NCI-H69 (cell line): Measurements from ENCODE around the gene PTPRZ1.

Experiments used
- DNase-seq: peaks from one replicate; lab custom pipeline; 2025; lab: John Stamatoyannopoulos, UW

The PTPRZ1 gene

DNA sequence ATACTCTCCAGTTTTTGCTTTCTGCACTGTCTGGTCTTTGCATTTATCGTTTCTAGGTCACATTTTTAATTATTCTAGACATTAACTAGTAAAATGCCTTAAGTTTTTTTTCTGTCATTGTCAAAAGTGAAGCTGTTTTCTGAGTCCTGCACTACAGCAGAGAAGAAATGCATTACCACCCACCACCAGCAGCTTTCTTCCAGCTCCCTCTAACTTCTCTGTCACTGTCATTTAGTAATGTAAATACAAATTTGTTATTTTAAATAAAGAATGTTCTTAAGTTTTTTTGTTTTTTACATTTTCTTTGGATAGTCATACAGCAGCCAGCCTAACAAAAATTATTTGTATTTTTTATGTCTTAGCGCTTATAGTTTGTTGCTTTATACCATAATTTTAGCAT lies 18.8 kb downstream of the PTPRZ1 start:
- peak; percentile 12 for DNase-seq

DNA sequence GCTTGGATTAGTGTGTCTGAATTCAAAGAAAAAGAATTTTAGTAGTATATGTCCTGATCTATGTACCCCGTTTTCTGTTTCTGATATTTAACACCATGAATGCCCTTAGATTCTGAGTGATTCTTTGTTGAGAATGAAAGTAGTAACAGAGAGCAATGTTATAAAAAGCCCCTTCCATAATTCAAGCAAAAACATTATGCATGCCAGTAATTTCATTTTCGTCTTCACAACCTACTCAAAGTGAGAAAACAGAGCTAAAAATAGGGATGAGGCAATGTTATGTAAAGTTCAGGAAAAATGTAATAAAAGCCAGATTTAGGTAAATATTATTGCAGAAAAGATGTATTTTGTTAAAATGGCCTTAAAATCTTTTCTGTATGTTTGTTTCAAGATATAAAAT lies 28.1 kb downstream of the PTPRZ1 start:
- DNase-seq: no peak

DNA sequence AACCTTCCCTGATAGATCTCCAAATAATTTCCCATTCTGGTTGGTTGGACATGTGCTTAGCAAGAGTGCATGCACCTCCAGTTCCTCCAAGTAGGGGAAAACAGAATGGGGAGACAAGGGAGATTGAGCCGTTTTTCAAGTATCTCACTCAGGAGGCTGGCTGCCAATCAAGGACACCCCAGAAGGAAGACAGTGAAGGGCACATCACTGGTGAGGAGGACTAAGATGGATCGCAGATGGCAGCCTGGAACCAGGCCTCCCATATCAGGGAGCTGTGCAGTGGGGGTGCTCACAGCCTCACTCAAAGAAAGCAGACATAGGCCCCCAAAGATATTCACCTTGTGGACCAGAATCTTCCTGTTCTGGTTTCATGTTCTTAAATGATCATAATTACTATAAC lies 31.2 kb downstream of the PTPRZ1 start:
- DNase-seq: no peak

DNA sequence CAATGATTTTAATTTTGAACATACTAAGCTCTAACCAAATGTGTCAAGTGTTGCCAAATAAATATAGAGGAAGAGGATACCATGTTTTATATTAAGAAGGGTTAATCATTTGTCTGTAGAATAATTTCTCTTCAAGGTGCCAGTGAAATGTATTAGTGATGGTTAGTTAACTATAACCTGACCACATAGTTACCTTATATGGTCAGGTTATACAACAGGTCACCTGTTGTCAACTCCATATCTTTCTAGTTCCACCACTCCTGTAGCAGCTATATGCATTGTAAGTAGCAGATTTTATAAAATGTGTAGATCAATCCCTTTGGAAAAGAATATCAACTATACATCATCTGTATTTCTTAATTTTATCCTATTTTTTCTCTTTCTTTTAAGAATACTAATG lies 35.1 kb downstream of the PTPRZ1 start:
- no peak for DNase-seq

DNA sequence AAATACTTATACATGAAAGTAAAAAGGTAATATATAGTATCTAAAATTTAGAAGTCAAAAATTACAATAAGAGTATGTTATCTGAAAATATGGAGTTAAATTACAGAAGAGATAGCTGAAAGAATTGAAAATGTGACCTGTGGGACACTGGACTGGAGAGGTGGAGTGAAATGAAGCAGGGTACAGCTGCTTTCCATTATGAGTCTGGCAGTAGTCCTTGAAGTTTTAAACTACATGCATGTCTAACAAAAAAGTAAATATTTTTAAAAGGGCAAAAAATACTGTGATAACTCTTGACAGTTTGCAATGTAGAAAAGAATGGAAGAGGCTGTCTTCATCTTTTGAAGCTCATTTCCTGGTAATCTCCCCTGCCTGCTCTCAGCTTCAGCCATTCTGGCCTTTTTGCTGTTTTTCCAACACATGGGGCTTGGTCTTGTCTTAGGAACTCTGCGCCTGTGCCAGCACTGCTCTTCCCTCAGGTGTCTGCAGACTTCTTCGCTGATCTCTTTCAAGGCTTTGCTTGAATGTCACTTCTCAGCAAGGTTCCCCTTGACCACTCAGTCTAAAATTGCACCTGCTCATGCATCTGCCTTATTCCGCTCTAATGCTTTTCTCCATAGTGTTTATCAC lies 36.9 kb downstream of the PTPRZ1 start:
- peak; percentile 36 for DNase-seq

DNA sequence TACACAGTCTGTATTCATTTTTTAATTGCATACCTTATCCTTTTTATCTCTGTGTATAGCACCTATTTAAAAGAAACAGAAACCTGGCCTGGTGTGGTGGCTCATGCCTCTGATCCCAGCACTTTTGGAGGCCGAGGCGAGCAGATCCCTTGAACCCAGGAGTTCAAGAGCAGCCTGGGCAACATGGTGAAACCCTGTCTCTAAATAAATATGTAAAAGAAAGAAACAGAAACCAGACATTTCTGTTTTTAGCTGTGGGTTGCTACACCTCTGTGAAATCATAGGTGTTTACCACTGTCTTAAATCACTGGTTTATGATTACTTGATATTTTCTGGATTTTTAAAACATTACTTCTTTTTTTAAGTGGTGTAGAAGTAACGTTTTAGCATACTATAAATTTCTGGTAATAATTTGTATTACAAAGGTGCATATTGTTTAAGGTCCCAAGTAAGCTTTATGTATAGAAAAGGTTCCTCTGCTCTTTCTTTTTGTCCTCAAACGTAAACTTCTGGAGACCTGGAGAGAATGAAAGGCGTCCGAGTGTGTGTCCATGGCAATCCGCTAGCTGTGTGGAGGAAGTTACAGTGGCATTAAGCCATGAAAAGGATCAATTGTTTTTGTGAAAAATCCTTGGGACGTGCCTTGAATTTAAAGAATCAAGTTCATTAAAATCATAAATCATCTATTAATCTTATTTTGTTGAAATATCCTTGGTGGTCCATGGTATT lies 41.1 kb downstream of the PTPRZ1 start:
- DNase-seq: no peak

DNA sequence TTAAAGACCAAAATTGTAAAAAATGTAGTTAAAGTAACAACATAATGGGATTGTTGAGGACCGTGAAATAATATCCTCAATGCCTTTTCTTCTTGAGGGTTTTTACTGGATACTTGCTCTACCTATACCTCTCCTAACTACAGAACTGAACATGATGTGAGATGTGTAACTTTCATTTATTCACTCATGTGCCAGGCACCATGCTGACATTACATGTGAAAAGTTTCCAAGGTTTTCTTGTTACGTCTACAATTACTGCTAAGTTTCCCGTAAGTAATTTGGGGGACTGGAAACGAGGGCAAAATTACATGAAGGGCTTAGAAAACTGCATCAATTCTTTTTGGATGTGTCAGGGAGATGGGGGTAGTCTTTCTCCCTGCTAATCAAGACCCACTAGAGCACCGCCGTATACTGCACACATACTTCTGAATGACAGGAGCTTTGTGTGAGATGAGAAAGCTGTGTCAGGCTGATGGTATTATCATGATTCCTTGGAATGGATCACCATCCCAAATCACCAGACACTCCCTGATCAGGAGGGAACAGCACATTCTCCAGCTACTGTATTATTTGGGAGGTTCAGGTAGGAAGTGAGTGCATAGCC lies 41.8 kb downstream of the PTPRZ1 start:
- no peak for DNase-seq

DNA sequence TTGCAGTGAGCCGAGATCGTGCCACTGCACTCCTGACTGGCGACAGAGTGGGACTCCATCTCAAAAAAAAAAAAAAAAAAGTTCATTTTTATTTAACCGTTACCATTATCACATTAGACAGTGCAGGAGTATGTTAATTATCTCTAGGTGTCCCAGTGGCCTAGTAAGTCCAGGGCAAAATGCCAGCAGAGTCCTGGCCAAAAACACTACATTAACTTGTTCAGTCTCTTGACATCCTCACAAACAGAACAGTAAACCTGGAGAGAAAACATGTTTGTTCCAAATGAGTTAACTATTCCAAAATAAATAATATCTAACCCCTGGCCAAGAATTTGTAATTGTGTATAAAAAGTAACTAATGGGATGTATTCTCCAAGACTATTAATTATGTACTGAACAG lies 43.2 kb downstream of the PTPRZ1 start:
- DNase-seq: peak; percentile 68

DNA sequence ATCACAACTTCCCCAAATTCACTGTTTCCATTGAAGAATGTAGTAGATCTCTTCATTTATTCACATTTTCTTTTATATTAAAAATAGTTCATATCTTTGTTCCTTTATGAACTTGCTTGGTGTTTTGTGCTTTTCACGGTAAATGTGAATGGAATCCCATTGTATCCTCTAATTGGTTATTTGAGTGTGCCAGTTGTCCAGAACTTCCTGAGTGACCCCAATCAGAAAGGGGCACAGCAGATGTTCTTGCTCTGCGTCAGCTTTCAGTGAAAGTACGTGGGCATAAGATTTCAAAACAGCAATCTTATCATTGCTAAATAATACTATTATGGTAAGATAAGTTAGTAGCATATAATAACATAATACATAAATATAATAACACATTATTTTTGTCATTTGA lies 47.0 kb downstream of the PTPRZ1 start:
- DNase-seq: peak; percentile 65

DNA sequence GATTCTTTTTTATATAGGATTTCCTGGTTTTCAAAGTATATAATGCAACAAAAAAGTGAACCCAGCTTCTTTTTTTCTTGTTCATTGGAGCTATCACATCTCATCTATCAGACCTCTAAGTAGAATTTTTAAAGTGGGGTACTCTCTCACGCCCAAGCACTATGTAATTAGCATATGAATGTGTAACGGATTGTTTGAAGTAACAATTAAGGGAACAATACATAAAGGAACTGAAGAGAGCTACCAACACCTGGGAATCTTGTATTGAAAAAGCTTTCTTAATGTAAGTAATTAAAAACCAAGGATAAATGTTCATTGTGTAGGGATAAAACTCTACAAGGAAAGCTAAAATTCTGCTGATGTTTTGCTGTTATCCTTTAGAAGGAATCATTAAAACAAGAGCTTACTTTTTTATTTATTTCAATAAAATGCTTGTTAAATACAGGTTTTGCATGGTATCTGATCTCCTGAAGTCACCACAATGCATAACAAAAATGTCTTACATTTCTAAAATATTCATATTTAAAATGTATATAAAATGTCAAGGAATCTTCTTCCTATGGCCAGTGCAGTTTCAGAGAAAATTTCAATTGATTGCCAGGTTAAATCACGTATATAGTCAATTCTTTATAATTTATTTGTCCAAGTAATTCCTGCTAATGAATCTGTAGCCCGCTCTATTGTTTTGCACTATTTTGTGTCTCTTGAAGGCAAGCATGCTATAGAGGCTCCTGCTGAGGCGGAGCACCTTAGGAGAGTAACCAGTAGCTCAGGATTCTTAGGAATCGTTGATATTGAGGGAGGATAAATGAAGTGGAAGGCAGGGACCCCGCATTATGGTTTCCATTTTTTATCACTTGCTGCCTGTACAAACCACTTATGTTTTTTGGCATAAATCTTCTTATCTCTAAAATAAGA lies 51.6 kb downstream of the PTPRZ1 start:
- DNase-seq: peak; percentile 65

DNA sequence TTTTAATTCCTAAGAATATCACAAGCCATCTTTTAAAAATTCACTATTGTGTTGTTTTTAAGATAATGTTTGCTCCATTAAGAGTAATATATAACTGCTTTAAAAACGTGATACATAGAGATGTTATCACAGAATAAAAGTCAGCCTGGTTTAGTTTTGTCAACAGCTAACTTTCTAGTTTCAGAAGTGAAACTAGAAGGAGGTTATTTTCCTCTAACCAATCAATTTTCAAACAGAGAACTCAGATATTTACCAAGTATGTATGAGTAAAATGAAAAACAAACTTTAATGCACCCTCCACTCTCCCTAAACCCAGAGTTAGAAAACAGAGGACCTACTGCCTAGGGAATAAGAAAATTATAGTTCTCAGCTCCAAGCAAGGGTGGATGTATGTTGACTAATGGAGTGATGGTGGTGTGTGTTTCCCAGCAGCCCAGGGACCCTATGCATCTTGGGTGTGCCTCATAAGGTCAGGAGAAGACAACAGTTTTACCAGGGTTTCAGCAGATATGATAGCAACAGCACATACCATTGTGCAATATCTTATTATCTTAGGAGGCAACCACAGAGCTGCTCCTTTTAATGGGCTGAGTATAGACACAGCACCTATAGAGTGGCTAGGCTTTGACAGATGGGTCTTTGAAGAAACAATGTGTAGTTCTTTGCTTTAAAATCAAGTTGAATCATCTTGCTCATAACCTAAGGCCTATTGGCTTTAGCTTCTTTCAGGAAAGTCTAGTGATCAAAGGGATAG lies 58.4 kb downstream of the PTPRZ1 start:
- DNase-seq: peak; percentile 94

DNA sequence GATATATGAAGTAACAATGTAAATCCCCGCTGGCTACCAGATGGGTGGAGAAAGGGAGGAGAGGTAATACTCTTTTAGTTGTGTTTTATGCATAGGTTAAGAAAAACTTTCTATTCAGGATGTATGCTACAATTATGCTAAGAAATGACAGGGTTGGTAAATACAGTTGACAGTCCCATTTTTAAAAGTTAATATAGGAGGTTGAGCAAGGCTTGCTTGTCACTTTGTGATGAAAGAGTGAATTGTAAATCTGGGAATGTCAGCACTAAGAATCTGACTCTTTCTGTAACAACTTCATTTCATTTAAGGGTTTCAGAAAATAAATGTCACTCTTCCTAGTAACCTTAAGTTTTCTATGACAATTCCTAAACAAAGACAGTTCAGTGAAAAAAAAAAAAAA lies 59.8 kb downstream of the PTPRZ1 start:
- peak; percentile 93 for DNase-seq

DNA sequence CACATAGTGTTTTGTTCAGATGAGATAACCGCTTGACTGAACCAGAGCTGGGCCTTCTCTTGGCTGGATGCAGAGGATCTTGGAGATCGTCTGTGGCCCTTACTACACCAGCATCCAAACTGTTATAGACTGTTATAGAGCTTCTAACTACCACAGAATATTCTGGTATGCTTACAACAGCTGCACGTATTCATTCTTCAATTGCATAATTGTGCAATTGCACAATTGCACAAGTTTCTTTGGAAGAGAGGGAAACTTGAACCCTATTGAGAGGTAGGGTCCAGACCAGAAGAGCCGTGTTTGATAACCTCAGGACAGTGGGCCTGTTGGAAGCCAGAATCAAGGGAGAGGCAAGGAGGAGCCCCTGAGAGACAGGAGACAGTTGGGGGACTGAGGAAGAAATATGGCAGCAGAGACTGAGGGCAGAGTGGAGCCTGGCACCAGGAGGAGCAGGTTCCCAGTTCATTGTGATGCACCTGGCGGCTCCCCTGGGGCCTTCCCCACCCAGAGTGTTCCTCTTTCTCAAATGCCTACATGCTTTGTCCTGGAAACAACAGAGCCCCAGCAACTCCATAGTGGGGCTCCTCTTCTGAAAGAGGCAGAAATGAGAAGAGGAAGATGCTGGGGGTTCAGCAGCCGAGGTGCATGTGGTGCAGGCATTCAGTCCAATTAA lies 64.1 kb downstream of the PTPRZ1 start:
- DNase-seq: peak; percentile 64

DNA sequence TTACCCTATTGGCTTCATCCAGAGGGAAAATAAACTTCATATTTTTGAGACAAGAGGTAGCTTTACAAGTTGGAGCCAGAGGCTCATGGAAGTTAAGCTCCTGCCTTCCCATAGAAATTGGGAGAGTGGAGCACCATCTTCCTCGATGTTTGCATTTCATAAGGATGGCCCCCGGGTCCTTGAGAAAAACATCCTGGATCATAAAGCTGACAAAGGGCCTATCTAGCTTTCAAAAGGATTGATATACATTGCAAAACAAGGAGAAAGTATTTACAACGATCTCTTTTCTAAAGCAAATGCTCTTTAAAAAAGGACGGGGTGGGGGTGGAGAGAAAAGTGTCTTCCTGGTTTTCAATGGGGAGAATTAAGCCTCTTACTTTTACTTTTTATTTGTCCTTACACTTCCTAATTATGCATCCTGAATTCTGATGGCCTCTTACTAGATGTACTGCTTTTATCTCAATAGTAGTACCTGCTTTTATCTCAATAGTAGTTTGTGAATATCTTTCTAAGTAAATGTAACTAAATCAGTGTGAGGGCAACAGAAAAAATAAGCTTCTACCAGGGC lies 65.6 kb downstream of the PTPRZ1 start:
- peak; percentile 39 for DNase-seq

DNA sequence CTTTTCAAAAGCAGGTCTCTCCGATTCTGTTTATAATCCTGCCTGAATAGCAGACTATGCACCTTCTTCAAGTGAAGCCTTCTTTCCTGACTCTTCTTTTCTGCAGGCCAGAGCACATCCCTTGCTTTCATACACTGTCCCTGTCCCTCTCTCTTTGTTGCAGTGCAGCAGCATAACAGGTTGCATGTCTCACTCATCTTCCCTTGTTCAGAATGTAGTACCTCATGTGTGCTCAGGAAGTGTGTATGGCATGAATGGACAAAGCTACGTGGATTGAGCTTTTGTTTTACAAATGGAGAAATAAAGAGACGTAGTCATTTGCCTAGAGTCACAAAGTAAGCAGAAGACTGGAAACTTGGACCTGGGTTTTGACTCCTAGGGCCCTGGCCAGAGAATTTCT lies 68.0 kb downstream of the PTPRZ1 start:
- DNase-seq: no peak

DNA sequence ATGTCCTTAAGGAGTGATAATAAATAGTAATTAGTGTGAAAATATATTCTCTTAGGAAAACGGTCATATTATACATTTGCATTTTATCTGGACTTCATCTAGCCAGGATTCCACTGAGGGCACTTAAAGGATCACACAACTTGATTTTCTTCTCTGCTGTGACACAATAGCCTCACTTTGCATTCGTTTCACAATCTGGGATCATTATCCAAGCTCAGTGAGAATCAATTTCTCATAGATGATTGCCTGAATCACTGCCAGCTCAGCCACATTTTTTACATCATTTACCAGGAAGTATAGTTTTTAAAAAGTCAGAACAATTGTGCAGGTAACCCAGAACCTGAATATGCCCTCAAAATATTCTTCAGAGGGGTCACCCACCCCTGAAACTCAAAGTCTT lies 68.9 kb downstream of the PTPRZ1 start:
- DNase-seq: peak; percentile 75

DNA sequence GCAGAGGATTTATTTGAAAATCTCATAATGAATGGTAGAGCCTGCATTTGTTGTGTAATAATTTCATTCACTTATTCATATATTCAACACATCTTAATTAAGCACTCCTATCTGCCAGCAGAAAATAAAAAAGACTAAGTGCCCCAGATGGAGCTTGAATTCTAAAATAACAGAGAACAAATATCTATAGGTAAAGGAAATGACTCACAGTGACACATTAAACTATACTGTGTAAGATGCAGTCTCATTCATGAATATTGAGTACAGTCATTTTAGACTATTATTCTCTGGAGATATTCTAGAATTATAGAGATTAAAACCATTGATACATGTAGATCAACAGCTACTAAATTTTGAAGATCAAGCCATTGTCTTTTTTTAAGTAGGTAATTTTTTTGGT lies 72.1 kb downstream of the PTPRZ1 start:
- no peak for DNase-seq

DNA sequence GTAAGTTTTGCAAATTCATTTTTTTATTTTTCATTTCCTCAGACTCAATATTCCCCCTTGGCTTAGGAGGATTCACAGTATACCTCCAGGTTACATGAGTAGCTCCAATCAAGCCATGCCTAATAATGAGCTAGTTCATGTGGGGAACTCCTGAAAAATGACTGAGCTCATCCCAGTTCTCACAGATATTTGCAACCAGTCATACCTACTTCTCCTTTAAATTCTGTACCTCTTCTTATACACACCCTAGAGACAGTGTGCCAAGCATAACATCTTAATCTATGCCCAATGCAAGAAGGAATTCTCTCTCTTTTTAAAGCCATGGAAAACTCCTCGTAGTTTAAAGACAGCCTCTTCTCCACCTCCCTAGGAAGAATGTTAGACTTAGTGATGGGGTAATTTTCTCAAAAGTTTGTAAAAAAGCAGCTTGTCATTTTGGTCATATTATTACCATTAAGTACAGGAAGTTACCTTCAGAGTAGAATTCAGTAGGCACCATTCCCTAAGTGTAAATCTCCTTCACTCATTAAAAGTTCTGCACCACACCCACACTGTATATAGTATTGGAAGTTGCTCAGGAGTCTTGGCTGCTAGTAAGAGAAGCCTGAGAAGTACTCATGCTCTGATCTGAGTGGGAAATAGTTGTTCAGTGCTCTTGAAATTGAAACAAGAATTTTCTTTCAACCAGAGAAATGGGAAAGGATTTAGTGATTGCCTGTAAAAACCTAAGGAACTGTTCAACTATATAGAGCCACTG lies 72.7 kb downstream of the PTPRZ1 start:
- no peak for DNase-seq

DNA sequence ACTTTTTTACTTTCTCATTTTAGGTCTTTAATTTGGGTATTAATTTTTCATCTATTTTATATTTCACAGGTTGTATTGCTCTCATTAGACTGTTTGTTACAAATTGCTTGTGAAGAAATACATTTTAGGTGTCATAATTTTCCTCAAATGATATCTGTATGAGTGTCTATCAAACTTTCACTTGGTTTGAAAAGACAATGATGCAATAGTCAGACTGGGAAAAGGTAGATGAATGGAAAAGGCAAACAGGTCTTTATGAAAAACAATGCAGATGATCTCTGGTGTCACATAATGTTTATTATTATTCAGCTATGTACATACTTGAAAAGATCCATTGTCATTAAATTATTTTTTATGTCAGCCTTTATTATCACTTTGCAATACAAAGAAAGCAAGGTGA lies 80.2 kb downstream of the PTPRZ1 start:
- no peak for DNase-seq

DNA sequence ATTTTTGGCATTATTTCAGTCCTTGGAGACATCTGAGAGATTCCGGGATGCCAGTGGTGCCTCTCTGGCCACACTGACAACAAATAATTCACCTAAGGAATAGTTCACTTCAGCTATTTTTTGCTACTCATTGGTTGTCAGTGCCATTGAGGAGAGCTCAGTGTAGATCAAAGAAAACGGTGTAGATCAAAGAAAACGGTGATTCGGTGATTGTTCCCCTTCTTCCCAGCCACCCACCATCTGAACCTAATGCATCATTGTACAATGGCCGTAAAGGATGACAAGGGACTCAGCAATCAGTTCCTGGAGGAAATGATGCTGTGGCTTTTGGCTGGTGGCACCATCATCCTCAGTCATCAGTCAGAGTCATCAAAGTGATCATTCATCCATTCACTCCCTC lies 80.6 kb downstream of the PTPRZ1 start:
- DNase-seq: no peak
